Calu3 (cell line): Measurements from ENCODE around the gene GSDME. TPM values are rescaled to one million over a fixed set of nuclear protein-coding genes. Genes with fewer than 3 reads are reported as not detected.

Experiments used
- BruUV-seq: library from RNA; stranded (reverse); fragments of 400-500 nt; replicated peaks from 2 replicates; lab custom pipeline; 2021; lab: Mats Ljungman, UMichigan
- CTCF ChIA-PET: fragments of 300-600 bp; sonication (Branson Sonifier 250); formaldehyde crosslinking; loops from one replicate; lab custom pipeline; 2022; ENCODE audit warnings: antibody characterized with exemption; lab: Charles Lee
- DNase-seq: peaks from one replicate; pipeline ENCODE4 v3.0.0; 2022
- H3K27ac Mint-ChIP-seq: one replicate; pipeline ENCODE4 v1.8.0; 2022; ENCODE audit warnings: mixed read lengths; ENCODE audit not compliant: unreplicated experiment
- H3K27me3 Mint-ChIP-seq: one replicate; pipeline ENCODE4 v1.8.0; 2022; ENCODE audit warnings: mixed read lengths; ENCODE audit not compliant: unreplicated experiment
- H3K36me3 Mint-ChIP-seq: one replicate; pipeline ENCODE4 v1.8.0; 2022; ENCODE audit warnings: mild to moderate bottlenecking, moderate library complexity, mixed read lengths; ENCODE audit not compliant: insufficient read depth, unreplicated experiment
- H3K4me1 Mint-ChIP-seq: one replicate; pipeline ENCODE4 v1.8.0; 2022; ENCODE audit warnings: mild to moderate bottlenecking, low read depth, mixed read lengths; ENCODE audit not compliant: unreplicated experiment
- H3K4me3 Mint-ChIP-seq: one replicate; pipeline ENCODE4 v1.8.0; 2022; ENCODE audit warnings: mild to moderate bottlenecking, low read depth, moderate library complexity, mixed read lengths; ENCODE audit not compliant: unreplicated experiment
- H3K9me3 Mint-ChIP-seq: one replicate; pipeline ENCODE4 v1.8.0; 2022; ENCODE audit warnings: low read depth, mixed read lengths; ENCODE audit not compliant: unreplicated experiment
- intact Hi-C: fragments of 100-400 bp; cut with micrococcal nuclease; formaldehyde crosslinking; loops from one replicate; pipeline ENCODE4 v1.10.0; 2022; ENCODE audit not compliant: unreplicated experiment
- total RNA-seq: library from RNA; stranded (reverse); gene quantifications from 2 replicates; pipeline ENCODE4 v1.2.3, GENCODE V29; 2022
- TF ChIP-seq, protein P1 (sequence below): fragments of 200-600 bp; IDR thresholded peaks from one replicate; pipeline ENCODE4 v1.8.0; 2022; ENCODE audit warnings: antibody characterized with exemption; ENCODE audit not compliant: unreplicated experiment

GSDME gene
- total RNA-seq, 1 experiment from 2014 or later, result 9.4 TPM

DNA sequence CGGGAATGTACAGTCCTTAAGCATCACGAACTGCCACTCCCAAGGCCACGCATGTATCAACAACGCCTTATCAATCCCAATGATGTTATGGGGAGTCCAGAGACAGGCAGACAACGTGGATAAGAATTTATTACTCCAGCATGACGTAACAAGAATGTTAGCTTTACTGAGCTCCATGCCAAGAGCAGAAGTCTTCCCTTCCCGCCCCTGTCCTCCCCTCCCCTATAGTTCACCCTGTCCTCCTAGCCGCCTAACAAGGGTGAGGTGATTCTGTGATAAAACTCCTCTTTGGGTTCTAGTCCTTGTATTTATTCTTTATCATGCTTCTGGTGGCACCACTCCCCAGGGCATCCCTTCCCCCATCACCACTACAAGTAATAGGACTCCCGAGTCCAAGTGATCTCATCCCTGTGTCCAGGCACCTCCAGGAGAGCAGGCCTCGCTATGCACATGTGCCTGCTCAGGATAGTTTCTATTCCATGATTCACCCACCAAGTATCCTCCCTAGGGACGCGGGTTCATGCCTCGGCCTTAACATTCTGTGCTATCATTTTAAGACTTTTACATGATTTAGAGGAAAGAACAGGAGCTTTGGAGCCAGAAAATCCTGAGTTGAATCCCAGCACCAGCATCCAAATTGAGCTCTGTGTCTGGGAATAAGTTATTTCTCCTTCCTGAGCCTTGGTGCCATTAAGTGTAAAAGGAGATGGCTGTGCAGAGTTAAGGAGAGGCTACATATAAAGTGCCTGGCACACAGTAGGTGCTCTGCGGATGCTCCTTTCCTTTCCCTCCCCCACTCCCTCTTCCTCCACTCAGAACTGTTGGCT, 15.4 kb downstream of the GSDME start:
- CTCF ChIA-PET, result interaction anchor here (0.6 to 1.5 kb wide), 2 partner anchors 20 to 424 kb away, joined by 3 to 4 read pairs; no protein-coding TSS in a partner anchor
- TF ChIP-seq, protein P1, sequence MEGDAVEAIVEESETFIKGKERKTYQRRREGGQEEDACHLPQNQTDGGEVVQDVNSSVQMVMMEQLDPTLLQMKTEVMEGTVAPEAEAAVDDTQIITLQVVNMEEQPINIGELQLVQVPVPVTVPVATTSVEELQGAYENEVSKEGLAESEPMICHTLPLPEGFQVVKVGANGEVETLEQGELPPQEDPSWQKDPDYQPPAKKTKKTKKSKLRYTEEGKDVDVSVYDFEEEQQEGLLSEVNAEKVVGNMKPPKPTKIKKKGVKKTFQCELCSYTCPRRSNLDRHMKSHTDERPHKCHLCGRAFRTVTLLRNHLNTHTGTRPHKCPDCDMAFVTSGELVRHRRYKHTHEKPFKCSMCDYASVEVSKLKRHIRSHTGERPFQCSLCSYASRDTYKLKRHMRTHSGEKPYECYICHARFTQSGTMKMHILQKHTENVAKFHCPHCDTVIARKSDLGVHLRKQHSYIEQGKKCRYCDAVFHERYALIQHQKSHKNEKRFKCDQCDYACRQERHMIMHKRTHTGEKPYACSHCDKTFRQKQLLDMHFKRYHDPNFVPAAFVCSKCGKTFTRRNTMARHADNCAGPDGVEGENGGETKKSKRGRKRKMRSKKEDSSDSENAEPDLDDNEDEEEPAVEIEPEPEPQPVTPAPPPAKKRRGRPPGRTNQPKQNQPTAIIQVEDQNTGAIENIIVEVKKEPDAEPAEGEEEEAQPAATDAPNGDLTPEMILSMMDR, result no peak
- intact Hi-C loops, result no loop called here

DNA sequence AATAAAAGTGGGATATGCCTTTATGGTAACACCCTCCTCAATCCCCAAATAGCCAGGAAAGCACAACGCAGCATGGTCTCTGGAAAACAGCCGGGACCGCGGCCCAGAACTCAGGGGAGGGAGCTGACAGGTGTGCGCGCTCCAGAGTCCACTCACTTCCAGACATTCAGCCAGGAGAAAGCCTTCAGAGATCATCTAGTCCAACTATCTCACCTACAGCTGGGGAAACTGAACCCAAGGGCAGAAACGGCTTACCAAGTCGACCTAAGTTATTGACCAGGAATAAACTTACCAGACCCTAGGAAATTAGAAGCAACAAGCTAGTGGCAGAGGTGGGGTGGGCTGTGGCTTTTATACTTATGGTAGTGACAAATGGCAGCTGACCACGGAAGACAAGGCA, 16.4 kb downstream of the GSDME start:
- TF ChIP-seq, protein P1, result no peak
- Mint-ChIP-seq H3K4me1 (no peaks in the 10 kb centered on the region), H3K27me3 (no peaks in the 10 kb centered on the region), H3K27ac (no peak overlapping the region), H3K9me3 (peaks cover 7% of the 10 kb centered on the region), H3K36me3 (no peaks in the 10 kb centered on the region), H3K4me3 (no peak overlapping the region)
- no TSS peak for BruUV-seq
- DNase-seq, result no peak
- intact Hi-C loops, result no loop called here
- CTCF ChIA-PET, result no interaction called here

More for the DNA sequence above, 15.4 kb downstream of the GSDME start:
- no peak for DNase-seq
- H3K27me3 Mint-ChIP-seq, result no peaks in the 10 kb centered on the region
- no peak overlapping the region for H3K4me3 Mint-ChIP-seq
- H3K36me3 Mint-ChIP-seq, result no peaks in the 10 kb centered on the region
- peaks cover 7% of the 10 kb centered on the region for H3K9me3 Mint-ChIP-seq
- H3K27ac Mint-ChIP-seq, result no peak overlapping the region
- H3K4me1 Mint-ChIP-seq, result no peaks in the 10 kb centered on the region
- BruUV-seq, result no TSS peak

DNA sequence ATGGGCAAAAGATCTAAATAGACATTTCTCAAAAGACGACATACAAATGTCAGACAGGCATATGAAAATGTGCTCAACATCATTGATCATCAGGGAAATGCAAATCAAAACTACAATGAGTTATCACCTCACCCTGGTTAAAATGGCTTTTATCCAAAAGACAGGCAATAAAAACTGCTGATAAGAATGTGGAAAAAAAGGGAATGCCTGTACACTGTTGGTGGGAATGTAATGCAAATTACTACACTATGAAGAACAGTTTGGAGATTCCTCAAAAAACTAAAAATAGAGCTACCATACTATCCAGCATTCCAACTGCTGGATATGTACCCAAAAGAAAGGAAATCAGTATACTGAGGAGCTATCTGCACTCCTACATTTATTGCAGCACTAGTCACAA, 18.0 kb downstream of the GSDME start:
- Mint-ChIP-seq H3K9me3 (peaks cover 9% of the 10 kb centered on the region), H3K4me3 (no peak overlapping the region), H3K27me3 (no peaks in the 10 kb centered on the region), H3K36me3 (no peaks in the 10 kb centered on the region), H3K27ac (no peak overlapping the region), H3K4me1 (no peaks in the 10 kb centered on the region)
- BruUV-seq, result no TSS peak
- intact Hi-C loops, result no loop called here
- CTCF ChIA-PET, result no interaction called here
- no peak for DNase-seq
- TF ChIP-seq, protein P1, result no peak

DNA sequence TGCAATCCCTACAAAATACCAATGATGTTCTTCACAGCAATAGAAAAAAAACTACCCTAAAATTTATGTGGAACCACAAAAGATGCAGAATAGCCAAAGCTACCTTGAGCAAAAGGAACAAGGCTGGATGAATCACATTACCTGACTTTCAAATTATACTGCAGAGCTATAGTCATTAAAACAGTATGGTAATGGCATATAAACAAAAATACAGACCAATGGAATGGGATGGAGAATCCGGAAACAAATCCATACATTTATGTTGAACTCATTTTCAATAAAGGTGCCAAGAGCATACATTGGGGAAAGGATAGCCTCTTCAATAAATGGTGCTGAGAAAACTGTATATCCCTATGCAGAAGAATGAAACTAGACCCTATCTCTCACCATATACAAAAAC, 18.7 kb downstream of the GSDME start:
- DNase-seq, result no peak
- intact Hi-C loops, result no loop called here
- no peaks in the 10 kb centered on the region for H3K36me3 Mint-ChIP-seq
- TF ChIP-seq, protein P1, result no peak
- no peaks in the 10 kb centered on the region for H3K27me3 Mint-ChIP-seq
- BruUV-seq, result no TSS peak
- CTCF ChIA-PET, result no interaction called here
- no peak overlapping the region for H3K27ac Mint-ChIP-seq
- no peak overlapping the region for H3K4me3 Mint-ChIP-seq
- H3K4me1 Mint-ChIP-seq, result no peaks in the 10 kb centered on the region
- H3K9me3 Mint-ChIP-seq, result peaks cover 9% of the 10 kb centered on the region
